Smooth muscle cell (in vitro differentiated cells): Measurements from ENCODE around the gene LIN28B. TPM values are rescaled to one million over a fixed set of nuclear protein-coding genes. Genes with fewer than 3 reads are reported as not detected.

Experiments
- DNase-seq: peaks from one replicate; lab custom pipeline; 2025; ENCODE audit not compliant: unreplicated experiment; lab: John Stamatoyannopoulos, UW
- H2AFZ ChIP-seq: fragments of 200-600 bp; sonication (generic); 2 replicates; pipeline ENCODE4 v1.6.0; 2016; ENCODE audit warnings: antibody characterized with exemption, low read depth, mild to moderate bottlenecking
- H3F3A ChIP-seq: fragments of 200-600 bp; sonication (generic); 2 replicates; pipeline ENCODE4 v1.6.0; 2017; ENCODE audit warnings: antibody characterized with exemption, low read depth
- H3K27ac ChIP-seq: fragments of 200-600 bp; sonication (generic); 2 replicates; pipeline ENCODE4 v1.5.1; 2016; ENCODE audit warnings: low read depth, mild to moderate bottlenecking
- H3K27me3 ChIP-seq: fragments of 200-600 bp; sonication (generic); 2 replicates; pipeline ENCODE4 v1.6.1; 2016; ENCODE audit warnings: low read depth, mild to moderate bottlenecking
- H3K36me3 ChIP-seq: fragments of 200-600 bp; sonication (generic); 2 replicates; pipeline ENCODE4 v1.5.1; 2016; ENCODE audit warnings: low read depth
- H3K4me1 ChIP-seq: fragments of 200-600 bp; sonication (generic); 2 replicates; pipeline ENCODE4 v1.5.1; 2016; ENCODE audit warnings: low read depth
- H3K4me2 ChIP-seq: fragments of 200-600 bp; sonication (generic); 2 replicates; pipeline ENCODE4 v1.6.0; 2016; ENCODE audit warnings: mild to moderate bottlenecking
- H3K4me3 ChIP-seq: fragments of 200-600 bp; sonication (generic); 2 replicates; pipeline ENCODE4 v1.5.1; 2016; ENCODE audit warnings: mild to moderate bottlenecking
- H3K79me2 ChIP-seq: fragments of 200-600 bp; sonication (generic); 2 replicates; pipeline ENCODE4 v1.6.0; 2016; ENCODE audit warnings: low read depth, mild to moderate bottlenecking
- H3K9ac ChIP-seq: fragments of 200-600 bp; sonication (generic); 2 replicates; pipeline ENCODE4 v1.6.0; 2016; ENCODE audit warnings: low read depth
- H3K9me3 ChIP-seq: fragments of 200-600 bp; sonication (generic); replicated peaks from 2 replicates; pipeline ENCODE4 v1.5.1; 2016; ENCODE audit warnings: low read depth
- H4K20me1 ChIP-seq: fragments of 200-600 bp; sonication (generic); 2 replicates; pipeline ENCODE4 v1.6.0; 2016; ENCODE audit warnings: low read depth
- WGBS: methylation state at CpG from one replicate; pipeline ENCODE4 v1.1.7; 2016; ENCODE audit warnings: low lambda C conversion rate; 5-methylcytosine and 5-hydroxymethylcytosine counted together
- polyA plus RNA-seq: library from polyadenylated mRNA; unstranded; fragments of >200 nt; fragmentation: Nextera tagmentation; extraction: Ambion mirVana; gene quantifications from 2 replicates; pipeline ENCODE4 v1.2.1, GENCODE V29; 2016
- total RNA-seq: library from RNA; depleted of rRNA; stranded (reverse); fragments of >200 nt; gene quantifications from 2 replicates; pipeline ENCODE4 v1.2.3, GENCODE V29; 2014
- TF ChIP-seq, protein P1 (sequence below): fragments of 200-600 bp; sonication (generic); IDR thresholded peaks from 2 replicates; pipeline ENCODE4 v1.5.1; 2017; ENCODE audit warnings: borderline replicate concordance, mild to moderate bottlenecking, antibody characterized with exemption; ENCODE audit not compliant: insufficient read depth, poor library complexity, severe bottlenecking

LIN28B gene
- total and polyA plus RNA-seq, 2 experiments from 2014 or later: 1.4 to 11.6 TPM

DNA sequence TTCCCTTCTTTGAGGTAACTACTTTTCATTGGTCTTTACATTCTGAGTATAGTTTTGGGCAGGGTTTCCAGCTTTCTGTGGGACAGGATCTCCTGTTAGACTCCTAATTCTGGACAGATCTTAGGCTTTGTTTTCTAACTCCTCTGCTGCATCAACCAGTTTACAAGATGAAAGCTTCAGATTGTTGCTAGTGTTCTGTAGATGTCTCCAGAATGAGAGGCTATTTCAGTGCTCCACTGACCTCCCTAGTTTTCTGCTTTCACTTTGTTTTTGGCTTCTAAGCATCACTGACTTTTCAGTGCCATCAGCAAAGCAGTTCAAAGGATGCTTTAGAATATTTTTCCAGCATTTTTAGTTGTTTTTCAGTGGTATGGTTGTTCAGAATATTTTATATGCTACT, 101.4 kb downstream of the LIN28B start:
- Histone ChIP-seq H3K79me2 (peaks cover 3% of the 10 kb centered on the region), H3K9ac (no peak overlapping the region), H3K4me2 (no peak overlapping the region), H3K27me3 (no peaks in the 10 kb centered on the region), H3K27ac (no peak overlapping the region), H3K4me1 (peaks cover 23% of the 10 kb centered on the region), H3K9me3 (no peaks in the 10 kb centered on the region), H2AFZ (no peak overlapping the region), H3K4me3 (no peak overlapping the region), H4K20me1 (no peaks in the 10 kb centered on the region), H3K36me3 (no peaks in the 10 kb centered on the region), H3F3A (no peaks in the 10 kb centered on the region)
- TF ChIP-seq, protein P1, sequence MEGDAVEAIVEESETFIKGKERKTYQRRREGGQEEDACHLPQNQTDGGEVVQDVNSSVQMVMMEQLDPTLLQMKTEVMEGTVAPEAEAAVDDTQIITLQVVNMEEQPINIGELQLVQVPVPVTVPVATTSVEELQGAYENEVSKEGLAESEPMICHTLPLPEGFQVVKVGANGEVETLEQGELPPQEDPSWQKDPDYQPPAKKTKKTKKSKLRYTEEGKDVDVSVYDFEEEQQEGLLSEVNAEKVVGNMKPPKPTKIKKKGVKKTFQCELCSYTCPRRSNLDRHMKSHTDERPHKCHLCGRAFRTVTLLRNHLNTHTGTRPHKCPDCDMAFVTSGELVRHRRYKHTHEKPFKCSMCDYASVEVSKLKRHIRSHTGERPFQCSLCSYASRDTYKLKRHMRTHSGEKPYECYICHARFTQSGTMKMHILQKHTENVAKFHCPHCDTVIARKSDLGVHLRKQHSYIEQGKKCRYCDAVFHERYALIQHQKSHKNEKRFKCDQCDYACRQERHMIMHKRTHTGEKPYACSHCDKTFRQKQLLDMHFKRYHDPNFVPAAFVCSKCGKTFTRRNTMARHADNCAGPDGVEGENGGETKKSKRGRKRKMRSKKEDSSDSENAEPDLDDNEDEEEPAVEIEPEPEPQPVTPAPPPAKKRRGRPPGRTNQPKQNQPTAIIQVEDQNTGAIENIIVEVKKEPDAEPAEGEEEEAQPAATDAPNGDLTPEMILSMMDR: no peak
- no peak for DNase-seq

DNA sequence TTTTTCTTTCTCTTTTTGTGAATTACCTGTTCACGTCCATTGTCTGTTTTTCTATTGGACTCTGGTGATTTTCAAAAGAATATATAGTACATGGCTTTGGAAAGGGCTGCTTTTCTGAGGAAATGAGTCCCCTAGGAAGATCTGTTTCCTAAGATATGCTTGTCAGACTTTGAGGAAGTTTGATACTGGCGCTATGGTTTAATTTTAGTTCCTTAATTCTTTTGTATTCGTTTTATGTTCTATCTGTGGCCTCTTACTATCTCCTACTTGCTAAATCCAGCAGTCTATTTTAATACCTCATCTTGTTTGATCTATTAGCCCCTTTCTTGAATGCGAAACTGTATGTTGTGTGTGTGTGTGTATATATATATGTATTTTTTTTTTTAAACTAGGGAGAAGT, 101.9 kb downstream of the LIN28B start:
- Histone ChIP-seq H4K20me1 (no peaks in the 10 kb centered on the region), H3K9me3 (no peaks in the 10 kb centered on the region), H3K79me2 (peaks cover 3% of the 10 kb centered on the region), H3K4me3 (no peak overlapping the region), H3K9ac (no peak overlapping the region), H3K36me3 (no peaks in the 10 kb centered on the region), H3K4me1 (peaks cover 23% of the 10 kb centered on the region), H3K4me2 (no peak overlapping the region), H2AFZ (no peak overlapping the region), H3K27me3 (no peaks in the 10 kb centered on the region), H3F3A (no peaks in the 10 kb centered on the region), H3K27ac (no peak overlapping the region)
- TF ChIP-seq, protein P1: no peak
- WGBS: 88% methylated on average over 4 of the region's 4 CpGs
- DNase-seq: no peak

DNA sequence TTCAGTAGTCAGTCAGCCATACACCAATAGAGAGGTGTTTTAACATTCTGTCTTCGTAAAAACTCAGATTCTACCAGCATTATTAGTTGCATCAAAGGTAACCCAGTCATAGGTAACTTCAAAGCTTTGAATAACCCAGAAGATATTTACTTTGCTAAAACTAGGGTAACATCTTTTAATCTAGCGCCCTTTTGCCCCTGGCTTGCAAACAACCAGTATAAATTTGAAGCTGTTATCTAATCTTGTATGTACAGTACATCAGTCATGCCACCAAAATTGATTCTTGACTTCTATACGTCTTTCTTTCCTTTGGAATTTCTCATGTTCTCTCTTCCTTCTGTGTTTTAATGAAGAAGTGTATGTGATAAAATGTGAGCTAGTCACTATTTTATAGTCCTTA, 109.3 kb downstream of the LIN28B start:
- H3K4me2 ChIP-seq: no peak overlapping the region

DNA sequence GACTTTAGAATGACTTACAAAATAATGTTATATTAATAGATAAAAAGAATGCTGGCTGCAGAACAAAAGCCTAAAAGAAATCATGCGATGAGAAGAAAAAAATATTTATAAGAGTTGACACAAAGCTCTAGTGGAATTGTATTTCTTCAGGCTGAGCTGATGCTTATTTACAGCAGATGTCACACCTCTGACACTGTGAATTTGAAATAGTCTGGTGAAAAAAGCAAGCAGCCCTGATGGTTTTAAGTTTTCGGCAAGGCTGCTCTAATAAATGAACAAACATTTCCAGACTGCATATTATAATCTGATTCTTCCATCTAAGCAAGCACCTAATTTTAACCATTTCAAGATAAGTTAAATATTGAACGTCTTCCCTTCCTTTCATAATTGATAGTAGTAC, 109.9 kb downstream of the LIN28B start:
- no peak overlapping the region for H3K4me2 ChIP-seq
- no peaks in the 10 kb centered on the region for H3K27me3 ChIP-seq
- no peak overlapping the region for H3K4me3 ChIP-seq
- H3K9me3 ChIP-seq: no peaks in the 10 kb centered on the region
- H3K27ac ChIP-seq: no peak overlapping the region
- TF ChIP-seq, protein P1: no peak
- H3K4me1 ChIP-seq: no peaks in the 10 kb centered on the region
- 80% methylated on average over 3 of the region's 3 CpGs for WGBS
- no peak overlapping the region for H2AFZ ChIP-seq
- H3K9ac ChIP-seq: no peak overlapping the region
- DNase-seq: no peak
- no peaks in the 10 kb centered on the region for H3F3A ChIP-seq
- no peaks in the 10 kb centered on the region for H3K79me2 ChIP-seq
- H3K36me3 ChIP-seq: no peaks in the 10 kb centered on the region
- H4K20me1 ChIP-seq: no peaks in the 10 kb centered on the region

More for the DNA sequence above, 109.3 kb downstream of the LIN28B start:
- WGBS: 79% methylated on average over 3 of the region's 3 CpGs
- H3K4me1 ChIP-seq: no peaks in the 10 kb centered on the region
- no peaks in the 10 kb centered on the region for H3K79me2 ChIP-seq
- H3K9me3 ChIP-seq: no peaks in the 10 kb centered on the region
- H3F3A ChIP-seq: no peaks in the 10 kb centered on the region
- H3K27me3 ChIP-seq: no peaks in the 10 kb centered on the region
- H4K20me1 ChIP-seq: no peaks in the 10 kb centered on the region
- no peak for DNase-seq
- H3K36me3 ChIP-seq: no peaks in the 10 kb centered on the region
- no peak overlapping the region for H3K27ac ChIP-seq
- H2AFZ ChIP-seq: no peak overlapping the region
- H3K9ac ChIP-seq: no peak overlapping the region
- no peak overlapping the region for H3K4me3 ChIP-seq
- TF ChIP-seq, protein P1: no peak
